ENCODE measurements around the gene SCN11A.

- no peak for TF ChIP-seq CTCF (IDR thresholded peaks at IDR 0.05)
- TF ChIP-seq EP300 (IDR thresholded peaks at IDR 0.05), result no peak
These were observed 43.3 kb upstream of the SCN11A start for GRCh38 chr3:39094851-39095677.

Data from upper lobe of left lung (tissue), 4 donors.